ENCODE results near the gene AUTS2.

DNA sequence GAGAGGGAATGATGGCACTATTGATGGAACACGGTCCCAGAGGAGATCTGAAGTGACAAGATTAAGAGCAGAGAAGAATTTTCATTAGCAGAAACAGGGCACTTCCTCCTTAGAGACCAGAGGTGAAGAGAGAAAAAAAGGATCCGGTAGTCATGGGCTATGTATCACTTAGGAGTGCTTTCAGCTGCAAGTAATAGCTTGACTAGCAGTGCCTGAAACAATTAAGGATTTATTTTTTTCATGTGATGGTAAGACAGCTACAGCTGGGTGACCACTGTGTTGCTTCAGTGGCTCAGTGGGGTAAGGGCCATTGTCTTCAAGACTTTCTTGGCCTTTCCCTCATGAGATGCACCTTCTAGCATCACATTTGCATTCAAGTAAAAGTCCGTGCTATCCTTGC is 1018.5 kb downstream of the AUTS2 start:
- TF ChIP-seq, protein P1, sequence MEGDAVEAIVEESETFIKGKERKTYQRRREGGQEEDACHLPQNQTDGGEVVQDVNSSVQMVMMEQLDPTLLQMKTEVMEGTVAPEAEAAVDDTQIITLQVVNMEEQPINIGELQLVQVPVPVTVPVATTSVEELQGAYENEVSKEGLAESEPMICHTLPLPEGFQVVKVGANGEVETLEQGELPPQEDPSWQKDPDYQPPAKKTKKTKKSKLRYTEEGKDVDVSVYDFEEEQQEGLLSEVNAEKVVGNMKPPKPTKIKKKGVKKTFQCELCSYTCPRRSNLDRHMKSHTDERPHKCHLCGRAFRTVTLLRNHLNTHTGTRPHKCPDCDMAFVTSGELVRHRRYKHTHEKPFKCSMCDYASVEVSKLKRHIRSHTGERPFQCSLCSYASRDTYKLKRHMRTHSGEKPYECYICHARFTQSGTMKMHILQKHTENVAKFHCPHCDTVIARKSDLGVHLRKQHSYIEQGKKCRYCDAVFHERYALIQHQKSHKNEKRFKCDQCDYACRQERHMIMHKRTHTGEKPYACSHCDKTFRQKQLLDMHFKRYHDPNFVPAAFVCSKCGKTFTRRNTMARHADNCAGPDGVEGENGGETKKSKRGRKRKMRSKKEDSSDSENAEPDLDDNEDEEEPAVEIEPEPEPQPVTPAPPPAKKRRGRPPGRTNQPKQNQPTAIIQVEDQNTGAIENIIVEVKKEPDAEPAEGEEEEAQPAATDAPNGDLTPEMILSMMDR (IDR thresholded peaks at IDR 0.05; ENCODE audit: insufficient read depth, low read length): no peak
- no peak for TF ChIP-seq GABPA (IDR thresholded peaks at IDR 0.05; ENCODE audit: low read depth)
- TF ChIP-seq, protein P2, sequence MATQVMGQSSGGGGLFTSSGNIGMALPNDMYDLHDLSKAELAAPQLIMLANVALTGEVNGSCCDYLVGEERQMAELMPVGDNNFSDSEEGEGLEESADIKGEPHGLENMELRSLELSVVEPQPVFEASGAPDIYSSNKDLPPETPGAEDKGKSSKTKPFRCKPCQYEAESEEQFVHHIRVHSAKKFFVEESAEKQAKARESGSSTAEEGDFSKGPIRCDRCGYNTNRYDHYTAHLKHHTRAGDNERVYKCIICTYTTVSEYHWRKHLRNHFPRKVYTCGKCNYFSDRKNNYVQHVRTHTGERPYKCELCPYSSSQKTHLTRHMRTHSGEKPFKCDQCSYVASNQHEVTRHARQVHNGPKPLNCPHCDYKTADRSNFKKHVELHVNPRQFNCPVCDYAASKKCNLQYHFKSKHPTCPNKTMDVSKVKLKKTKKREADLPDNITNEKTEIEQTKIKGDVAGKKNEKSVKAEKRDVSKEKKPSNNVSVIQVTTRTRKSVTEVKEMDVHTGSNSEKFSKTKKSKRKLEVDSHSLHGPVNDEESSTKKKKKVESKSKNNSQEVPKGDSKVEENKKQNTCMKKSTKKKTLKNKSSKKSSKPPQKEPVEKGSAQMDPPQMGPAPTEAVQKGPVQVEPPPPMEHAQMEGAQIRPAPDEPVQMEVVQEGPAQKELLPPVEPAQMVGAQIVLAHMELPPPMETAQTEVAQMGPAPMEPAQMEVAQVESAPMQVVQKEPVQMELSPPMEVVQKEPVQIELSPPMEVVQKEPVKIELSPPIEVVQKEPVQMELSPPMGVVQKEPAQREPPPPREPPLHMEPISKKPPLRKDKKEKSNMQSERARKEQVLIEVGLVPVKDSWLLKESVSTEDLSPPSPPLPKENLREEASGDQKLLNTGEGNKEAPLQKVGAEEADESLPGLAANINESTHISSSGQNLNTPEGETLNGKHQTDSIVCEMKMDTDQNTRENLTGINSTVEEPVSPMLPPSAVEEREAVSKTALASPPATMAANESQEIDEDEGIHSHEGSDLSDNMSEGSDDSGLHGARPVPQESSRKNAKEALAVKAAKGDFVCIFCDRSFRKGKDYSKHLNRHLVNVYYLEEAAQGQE (IDR thresholded peaks at IDR 0.05; ENCODE audit: insufficient replicate concordance, low read depth): no peak

Data from HL-60 (cell line).